ENCODE results near the gene OR2F2. TPM values are rescaled to one million over a fixed set of nuclear protein-coding genes. Genes with fewer than 3 reads are reported as not detected.

Gene OR2F2, protein sequence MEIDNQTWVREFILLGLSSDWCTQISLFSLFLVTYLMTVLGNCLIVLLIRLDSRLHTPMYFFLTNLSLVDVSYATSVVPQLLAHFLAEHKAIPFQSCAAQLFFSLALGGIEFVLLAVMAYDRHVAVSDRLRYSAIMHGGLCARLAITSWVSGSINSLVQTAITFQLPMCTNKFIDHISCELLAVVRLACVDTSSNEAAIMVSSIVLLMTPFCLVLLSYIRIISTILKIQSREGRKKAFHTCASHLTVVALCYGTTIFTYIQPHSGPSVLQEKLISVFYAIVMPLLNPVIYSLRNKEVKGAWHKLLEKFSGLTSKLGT
- total RNA-seq: not detected

- TF ChIP-seq, protein P1, sequence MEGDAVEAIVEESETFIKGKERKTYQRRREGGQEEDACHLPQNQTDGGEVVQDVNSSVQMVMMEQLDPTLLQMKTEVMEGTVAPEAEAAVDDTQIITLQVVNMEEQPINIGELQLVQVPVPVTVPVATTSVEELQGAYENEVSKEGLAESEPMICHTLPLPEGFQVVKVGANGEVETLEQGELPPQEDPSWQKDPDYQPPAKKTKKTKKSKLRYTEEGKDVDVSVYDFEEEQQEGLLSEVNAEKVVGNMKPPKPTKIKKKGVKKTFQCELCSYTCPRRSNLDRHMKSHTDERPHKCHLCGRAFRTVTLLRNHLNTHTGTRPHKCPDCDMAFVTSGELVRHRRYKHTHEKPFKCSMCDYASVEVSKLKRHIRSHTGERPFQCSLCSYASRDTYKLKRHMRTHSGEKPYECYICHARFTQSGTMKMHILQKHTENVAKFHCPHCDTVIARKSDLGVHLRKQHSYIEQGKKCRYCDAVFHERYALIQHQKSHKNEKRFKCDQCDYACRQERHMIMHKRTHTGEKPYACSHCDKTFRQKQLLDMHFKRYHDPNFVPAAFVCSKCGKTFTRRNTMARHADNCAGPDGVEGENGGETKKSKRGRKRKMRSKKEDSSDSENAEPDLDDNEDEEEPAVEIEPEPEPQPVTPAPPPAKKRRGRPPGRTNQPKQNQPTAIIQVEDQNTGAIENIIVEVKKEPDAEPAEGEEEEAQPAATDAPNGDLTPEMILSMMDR (IDR thresholded peaks at IDR 0.05): no peak
- no peaks in the 10 kb centered on the region for H3K36me3 ChIP-seq
- no peak within 1 kb of the TSS for H3K4me3 ChIP-seq
- H3K27me3 ChIP-seq: no peaks in the 10 kb centered on the region
- H3K27ac ChIP-seq: no peak within 1 kb of the TSS
- no peak for DNase-seq (ENCODE audit: low spot score)
- H3K4me1 ChIP-seq: no peaks in the 10 kb centered on the region
- H3K9me3 ChIP-seq: no peaks in the 10 kb centered on the region
Observed at GRCh38 chr7:143934526-143935325, at the start of gene OR2F2. TSS of gene OR2F2 (plus strand) at chr7:143935233. CDS start at chr7:143935233, 0 bp downstream.

DNA sequence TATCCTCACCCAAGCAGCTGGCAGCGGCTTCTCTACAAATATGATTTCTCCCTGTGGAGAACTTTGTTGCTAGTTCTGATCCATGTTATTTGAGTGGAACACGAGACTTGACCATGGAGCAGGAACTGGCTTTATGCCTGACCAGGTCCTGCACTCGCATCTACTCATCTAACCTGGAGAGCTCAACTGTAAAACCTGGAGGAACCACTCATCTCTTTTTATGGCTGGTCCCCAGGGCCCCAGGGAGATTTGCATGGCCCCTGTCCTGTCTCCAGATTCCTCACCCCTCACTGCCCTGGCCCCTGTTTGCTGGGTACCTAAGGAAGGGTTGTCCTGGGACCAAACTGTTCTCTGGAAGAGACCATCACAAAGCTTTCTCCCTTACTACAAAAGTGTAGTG is 49.1 kb upstream of the OR2F2 start:
- TF ChIP-seq, protein P1 (IDR thresholded peaks at IDR 0.05): no peak
- H3K36me3 ChIP-seq: no peaks in the 10 kb centered on the region
- peaks cover 0 to 21% of the 10 kb centered on the region in 2 donors for H3K4me1 ChIP-seq
- no peak overlapping the region for H3K27ac ChIP-seq
- no peaks in the 10 kb centered on the region for H3K27me3 ChIP-seq
- no peak for DNase-seq (ENCODE audit: low spot score)
- H3K4me3 ChIP-seq: no peak overlapping the region
- peaks cover 0 to 10% of the 10 kb centered on the region in 2 donors for H3K9me3 ChIP-seq

DNA sequence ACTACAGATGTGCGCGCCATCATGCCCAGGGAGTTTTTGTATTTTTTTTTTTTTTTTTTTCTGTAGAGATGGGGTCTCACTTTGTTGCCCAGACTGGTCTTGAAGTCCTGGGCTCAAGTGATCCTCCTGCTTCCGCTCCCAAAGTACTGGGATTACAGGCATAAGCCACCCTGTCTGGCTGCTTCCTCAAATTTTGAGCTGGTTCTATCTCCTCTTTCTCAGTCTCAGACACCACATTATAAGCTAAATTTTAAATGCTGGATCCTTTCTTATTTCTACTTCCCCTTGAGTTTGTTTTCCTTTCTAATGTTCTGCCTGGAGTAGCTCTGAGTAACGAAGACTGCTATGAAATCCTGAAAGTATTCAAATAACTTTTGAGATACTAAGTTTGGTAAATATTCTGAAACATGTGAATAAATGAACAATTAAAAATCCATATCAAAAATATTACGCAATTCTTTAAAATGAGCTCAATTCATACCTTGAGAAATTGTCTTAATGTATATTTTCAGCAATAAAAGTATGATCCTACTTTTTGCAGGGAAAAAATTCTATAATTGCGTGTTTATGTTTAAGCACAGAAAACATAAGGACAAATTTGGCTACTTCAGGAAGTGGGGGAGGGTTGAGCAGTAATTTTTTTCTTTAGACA is 48.1 kb upstream of the OR2F2 start:
- Histone ChIP-seq H3K4me3 (no peak overlapping the region), H3K4me1 (peaks cover 0 to 12% of the 10 kb centered on the region in 2 donors), H3K9me3 (peaks cover 0 to 10% of the 10 kb centered on the region in 2 donors), H3K27ac (no peak overlapping the region), H3K36me3 (no peaks in the 10 kb centered on the region), H3K27me3 (no peaks in the 10 kb centered on the region)
- TF ChIP-seq, protein P1 (IDR thresholded peaks at IDR 0.05): no peak
- DNase-seq (ENCODE audit: low spot score): no peak

DNA sequence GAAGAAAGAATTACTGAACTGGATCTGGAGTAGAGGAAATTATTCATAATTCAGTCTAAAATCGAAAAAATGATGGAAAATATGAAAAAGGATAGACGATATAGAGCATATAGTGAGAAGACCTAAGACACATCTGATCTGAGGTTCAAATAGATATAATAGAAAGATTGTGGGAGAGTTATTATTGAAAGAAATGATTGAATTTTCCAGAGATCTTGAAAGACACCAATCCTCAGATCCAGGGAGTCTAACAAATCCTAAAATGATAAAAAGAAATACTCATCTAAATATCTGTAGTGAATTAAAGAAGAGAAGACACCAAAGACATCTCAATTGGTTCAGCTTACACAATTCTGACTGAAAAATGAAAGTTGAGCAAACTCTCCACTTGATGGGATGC is 46.0 kb upstream of the OR2F2 start:
- DNase-seq (ENCODE audit: low spot score): no peak
- TF ChIP-seq, protein P1 (IDR thresholded peaks at IDR 0.05): no peak
- H3K36me3 ChIP-seq: no peaks in the 10 kb centered on the region
- no peaks in the 10 kb centered on the region for H3K27me3 ChIP-seq
- H3K4me1 ChIP-seq: peaks cover 0 to 8% of the 10 kb centered on the region in 2 donors
- peaks cover 0 to 21% of the 10 kb centered on the region in 2 donors for H3K9me3 ChIP-seq
- H3K4me3 ChIP-seq: no peak overlapping the region
- no peak overlapping the region for H3K27ac ChIP-seq

DNA sequence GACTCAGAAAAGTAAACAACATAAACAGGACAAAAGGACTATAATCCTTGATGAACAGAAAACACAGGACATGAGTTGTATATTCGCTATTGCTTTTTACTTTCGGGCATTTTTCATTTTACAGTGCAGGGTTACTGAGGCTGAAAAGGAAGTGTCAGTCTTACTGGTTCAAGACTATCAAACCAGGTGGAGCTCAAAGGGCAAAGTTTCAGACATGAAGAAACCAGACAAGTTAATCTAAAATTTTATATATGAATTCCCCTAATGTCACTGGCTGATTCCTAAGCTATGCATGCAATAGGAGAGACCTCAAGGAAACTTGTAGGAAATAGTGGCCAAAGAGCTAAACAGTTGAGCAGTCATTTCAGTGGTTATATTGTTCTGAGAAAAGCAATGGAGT is 44.5 kb upstream of the OR2F2 start:
- Histone ChIP-seq H3K4me3 (no peak overlapping the region), H3K27me3 (no peaks in the 10 kb centered on the region), H3K36me3 (no peaks in the 10 kb centered on the region), H3K27ac (no peak overlapping the region), H3K4me1 (no peaks in the 10 kb centered on the region), H3K9me3 (peaks cover 0 to 21% of the 10 kb centered on the region in 2 donors)
- no peak for DNase-seq (ENCODE audit: low spot score)
- TF ChIP-seq, protein P1 (IDR thresholded peaks at IDR 0.05): no peak
